HTERT RPE-1 (cell line): Measurements from ENCODE around the gene CYB561D1.

Experiments
- in situ Hi-C: fragments of 300-500 bp; cut with MboI; formaldehyde crosslinking; loops from 4 replicates; pipeline ENCODE4 v1.14.3; 2020; ENCODE audit warnings: low sequenced_read_pairs

The CYB561D1 gene

DNA sequence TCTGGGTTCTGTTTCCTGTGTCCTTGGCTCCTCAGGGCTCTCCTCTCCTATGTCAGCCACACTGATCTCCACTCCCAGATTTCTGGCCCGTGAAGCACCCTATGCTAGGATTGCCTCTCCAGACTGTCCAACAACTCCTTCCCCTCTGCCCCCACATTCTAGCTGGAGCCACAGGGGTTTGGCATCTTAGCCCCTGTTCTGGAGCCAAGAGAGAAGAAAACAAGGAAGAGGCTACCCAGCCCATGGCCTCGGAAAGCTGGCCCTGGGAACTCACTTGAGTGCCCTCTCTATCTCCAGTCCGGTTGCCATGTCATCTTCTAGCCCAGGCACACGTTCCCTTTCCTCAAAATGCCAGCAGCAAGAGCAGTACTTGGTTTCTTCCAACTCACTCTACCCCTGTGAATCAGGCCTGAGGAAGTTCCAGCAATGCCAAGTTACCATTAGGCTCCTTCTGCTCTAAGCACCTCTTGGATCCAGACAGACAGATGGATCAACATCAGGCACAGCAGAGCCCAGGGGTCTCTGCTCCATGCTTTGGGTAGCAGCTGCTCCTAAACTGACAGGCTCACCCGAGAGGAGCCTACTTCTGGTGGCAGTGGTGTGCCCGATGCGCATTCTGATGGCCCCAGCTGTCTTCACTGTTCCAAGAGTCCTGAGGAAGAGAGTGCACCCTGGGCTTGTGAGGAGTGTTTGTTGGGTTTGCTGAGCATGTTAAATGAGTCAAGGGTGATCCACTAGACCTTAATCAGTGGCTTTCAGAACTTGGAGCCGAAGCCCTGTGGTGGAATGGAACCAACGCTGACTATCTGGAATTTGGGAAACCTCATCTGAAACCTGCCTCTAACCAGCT lies 34.2 kb downstream of the CYB561D1 start:
- in situ Hi-C loops = no loop called here

DNA sequence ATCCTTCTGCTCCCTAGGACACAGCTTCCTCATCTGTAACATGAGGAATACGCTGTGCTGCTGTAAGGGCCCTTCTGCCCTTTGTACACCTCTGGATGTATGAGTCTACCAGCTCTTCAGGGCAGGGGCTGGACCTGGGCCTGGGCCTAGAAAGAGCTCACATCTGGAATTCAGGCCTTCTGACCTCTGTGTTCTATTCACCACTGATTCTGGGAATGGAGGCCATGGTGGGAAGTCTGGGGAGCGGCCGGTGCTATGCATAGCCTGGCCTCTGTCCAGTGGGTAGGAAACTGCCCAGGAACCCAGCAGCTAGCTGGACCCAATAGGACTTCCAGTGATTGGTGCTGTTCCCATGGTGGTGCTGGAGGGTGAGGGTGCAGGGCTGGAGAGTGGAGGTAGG lies 34.8 kb downstream of the CYB561D1 start:
- in situ Hi-C loops = no loop called here

DNA sequence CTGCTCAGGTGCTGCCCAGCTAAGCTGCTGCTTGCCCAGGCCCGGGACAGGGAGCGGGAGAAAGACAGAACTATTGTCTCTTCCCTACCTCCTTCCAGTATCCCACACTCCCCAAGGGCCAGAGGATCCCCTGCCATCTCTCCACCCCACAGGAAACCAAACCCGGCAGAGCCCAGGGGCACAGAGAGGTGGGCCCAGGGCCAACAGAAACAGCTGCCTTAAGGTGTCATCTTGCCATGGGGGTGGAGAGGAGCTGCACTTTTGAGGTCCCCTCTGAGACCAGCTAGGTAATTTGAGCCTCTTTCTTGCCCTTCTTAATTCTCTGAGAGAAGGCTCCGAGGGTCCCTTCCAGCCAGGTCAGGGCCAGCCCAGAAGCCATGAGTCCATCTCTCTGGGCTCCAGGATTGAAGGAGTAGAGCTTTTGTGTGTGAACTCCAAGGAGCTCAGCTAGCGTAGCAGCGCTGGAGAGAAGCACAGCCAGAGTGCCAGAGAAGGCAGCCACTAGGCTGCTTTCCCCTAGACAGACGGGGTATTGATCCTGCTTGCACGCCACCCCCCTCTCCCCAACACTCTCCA lies 36.1 kb downstream of the CYB561D1 start:
- in situ Hi-C loops = no loop called here

DNA sequence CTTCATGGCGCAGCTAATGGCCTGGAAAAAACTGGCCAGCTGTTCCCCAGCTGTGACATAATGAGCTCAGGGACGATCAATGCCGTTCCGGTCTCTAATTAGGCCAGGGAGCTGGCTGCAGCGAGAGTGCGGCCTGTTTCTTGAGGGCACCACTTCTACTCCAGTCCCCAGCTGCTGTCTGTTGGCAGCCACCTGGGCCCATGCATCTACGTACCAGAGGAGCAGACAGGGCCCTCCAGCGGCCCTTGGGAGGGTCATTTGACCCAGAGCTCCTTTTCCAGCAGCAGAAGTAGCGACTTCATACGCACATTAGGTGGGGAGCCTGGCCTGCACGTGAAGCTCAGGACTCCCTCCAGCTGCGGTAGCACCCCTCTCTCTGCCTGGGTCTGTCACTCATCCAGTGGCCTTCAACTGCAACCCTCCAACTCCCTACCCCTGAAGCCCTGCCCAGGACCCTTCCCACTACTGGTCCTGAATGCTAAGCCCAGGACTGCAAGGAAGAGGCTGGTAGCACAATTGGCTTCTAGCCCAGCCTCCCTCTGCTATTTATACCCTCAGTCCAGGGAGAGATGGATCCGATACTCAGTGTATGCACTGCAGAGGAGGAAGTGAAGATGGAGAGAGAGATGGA lies 36.7 kb downstream of the CYB561D1 start:
- in situ Hi-C loops = no loop called here

DNA sequence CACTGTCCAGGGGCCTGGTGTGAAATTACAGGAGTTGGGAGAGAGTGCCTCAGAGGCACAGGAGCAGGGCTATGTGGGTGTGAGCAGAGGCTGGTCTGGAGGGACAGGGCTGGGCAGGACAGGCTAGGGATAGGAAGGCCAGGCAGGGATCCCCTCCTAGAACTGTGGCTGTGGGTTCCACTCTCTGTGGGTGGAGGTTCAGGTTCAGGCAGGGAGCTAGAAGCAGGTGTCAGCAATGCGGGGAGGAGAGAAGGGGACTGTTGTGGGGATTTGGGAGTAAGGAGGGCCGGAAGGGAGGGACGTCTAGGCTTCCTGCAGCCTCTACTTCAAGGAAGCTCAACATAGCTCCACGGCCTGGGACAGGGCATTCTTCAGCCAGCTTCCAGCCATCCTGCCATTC lies 37.5 kb downstream of the CYB561D1 start:
- in situ Hi-C loops = no loop called here

DNA sequence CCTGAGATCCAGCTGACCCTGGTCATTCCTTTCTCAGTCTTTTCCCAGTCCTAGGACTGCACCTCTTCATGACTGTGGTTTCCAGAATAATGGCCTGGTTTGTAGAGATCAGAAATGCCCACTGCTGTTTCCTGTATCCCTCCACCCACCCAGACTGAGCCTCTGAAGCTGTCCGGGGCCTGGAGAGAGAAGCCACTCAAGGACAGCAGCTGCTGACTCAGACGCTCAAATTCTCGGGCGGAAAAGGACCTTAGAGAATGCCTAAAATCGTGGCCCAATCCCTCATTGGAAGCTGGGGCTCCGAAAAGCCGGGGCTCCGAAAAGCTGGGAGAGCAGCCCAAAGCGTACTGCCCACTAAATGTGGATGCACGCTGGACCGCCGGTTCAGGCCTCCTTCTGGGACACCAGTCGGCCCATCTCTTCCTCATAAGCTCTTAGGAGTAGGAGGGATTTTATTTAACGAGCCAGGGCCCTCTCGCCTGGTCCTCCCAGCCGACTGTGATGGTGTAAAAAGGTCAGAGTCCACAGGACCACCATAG lies 38.0 kb downstream of the CYB561D1 start:
- in situ Hi-C loops = no loop called here

DNA sequence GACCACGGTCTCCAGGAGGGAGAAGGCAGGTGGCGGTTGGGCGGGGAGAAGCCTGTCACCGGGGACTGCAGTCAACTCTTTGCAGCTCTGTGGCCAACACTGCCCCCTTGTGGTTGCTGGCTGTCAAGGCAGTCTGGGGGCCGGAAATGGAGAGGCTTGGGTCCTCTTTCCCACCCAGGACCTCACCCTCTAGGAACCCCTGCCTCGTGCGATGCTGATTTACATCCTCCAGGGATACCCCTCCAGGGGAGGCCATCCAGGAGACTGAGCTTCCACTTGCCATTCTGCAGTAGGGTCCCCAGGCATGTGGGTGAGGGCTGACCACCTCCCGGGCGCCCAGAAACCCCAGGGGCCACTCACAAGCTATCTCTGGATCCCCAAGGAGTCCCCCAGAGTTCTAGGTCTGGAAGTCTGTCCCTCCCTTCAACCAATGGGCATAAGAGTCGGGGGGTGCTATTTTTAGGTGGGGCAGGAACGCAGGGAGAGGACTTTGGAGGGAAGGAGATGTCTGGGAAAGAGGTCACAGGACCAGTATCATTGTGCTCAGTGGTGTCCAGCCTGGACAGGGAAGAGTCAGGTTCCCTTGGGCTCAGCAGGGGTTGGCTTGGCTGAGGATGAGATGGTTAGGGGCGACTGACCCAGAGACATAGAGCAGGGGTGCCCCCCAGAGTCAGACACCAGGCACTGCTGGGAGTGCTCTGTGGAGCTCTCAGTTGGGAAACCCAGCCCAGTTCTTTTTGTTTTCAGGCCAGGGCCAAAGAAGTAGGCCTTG lies 38.7 kb downstream of the CYB561D1 start:
- in situ Hi-C loops = no loop called here

DNA sequence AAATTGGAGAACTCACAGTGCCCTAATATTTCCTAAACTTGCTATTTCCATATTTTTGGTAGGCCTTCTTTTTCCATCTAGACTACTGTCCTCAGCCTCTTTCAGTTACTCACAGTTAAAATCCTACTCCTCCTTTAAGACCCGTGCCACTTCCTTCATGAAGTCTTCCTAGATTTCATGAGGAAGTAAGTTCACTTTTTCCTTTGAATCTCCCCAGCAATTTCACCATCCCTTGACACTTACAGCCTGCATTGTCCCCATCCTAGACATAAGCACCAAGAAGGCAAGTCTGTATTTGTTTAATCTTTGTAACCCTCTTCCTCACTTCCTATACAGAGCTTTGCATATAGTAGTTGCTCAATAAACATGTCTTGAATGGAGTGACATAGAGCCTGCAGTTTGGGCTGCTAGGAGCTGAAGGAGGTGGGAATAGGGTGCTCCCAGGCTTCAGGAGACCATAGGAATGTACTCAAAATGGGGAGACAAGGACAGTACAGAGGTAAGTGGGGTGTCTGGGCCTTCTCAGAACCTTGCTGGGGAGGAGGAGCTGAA lies 40.5 kb downstream of the CYB561D1 start:
- in situ Hi-C loops = no loop called here

DNA sequence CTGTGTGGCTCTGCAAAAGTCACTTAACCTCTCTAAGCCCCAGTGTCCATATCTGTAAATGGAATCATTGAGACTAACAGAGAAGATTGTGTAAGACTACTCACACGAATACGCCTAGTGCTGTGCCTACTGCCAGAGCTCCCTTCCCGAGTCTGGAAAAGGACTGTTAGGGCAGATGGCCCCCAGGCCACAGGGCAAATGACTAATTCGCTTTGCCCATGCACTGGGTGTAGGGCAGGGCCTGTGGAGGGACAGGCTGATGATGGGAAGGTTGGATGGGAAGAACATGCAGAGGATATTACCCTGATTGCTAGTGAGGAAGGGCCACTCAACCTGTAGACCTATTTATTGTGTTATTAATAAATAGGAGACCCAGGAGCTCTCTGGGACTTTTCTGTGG lies 41.6 kb downstream of the CYB561D1 start:
- in situ Hi-C loops = no loop called here

DNA sequence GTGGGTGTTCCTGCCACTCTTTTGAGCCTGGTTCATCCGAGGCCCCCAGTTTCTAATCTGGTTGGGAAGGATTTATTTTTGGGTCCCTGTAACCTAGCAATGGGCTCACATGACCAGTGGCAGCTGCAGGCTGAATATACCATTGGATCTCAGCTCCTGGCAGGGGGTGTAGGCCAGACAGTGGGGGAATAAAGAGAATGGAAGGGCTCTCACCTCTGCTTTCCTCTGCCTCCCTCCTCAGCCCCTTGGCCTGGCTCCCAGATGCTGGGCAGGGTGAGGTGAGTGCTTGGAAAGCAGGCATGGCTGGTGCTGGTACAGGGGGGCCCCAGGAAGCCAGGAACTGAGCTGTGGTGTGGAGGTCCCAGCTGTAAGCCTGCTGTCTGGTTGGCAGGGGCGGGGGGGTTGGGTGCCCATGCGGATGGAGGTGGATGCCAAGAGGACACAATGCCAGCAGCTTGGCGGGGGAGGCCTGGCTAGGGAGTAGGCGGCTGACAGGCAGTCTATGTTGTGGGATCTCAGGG lies 42.1 kb downstream of the CYB561D1 start:
- in situ Hi-C loops = no loop called here

DNA sequence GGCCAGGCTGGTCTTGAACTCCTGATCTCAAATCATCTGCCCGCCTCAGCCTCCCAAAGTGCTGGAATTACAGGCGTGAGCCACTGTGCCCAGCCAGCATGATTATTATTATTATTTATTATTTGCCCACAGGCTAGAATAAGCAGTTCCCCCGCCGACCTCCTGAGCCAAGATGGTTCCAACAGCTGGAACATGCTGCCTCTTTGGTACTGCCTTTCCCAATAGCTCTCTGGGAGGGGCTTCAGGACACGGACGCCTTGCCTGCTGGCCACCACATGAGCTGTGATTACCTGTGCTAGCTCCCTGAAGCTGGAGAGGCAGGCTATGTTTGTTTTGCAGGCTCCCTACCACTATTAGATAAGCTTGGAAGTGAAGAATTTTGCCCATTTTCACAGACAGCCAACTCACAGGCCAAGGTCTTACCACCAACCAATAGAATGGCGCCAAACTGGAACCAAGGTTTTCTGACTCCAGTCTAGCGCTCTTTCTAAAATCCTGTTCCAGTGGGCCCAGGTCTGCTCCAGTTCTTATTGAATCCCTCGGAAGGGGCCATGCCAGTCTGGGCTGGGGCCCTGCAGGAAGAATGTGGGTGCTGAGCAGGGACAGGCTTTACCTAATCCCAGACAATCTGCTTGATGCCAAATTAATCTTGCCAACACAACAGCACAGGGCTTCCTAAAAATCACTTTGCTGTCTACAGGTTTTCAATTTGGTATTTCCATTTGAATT lies 43.7 kb downstream of the CYB561D1 start:
- in situ Hi-C loops = no loop called here

DNA sequence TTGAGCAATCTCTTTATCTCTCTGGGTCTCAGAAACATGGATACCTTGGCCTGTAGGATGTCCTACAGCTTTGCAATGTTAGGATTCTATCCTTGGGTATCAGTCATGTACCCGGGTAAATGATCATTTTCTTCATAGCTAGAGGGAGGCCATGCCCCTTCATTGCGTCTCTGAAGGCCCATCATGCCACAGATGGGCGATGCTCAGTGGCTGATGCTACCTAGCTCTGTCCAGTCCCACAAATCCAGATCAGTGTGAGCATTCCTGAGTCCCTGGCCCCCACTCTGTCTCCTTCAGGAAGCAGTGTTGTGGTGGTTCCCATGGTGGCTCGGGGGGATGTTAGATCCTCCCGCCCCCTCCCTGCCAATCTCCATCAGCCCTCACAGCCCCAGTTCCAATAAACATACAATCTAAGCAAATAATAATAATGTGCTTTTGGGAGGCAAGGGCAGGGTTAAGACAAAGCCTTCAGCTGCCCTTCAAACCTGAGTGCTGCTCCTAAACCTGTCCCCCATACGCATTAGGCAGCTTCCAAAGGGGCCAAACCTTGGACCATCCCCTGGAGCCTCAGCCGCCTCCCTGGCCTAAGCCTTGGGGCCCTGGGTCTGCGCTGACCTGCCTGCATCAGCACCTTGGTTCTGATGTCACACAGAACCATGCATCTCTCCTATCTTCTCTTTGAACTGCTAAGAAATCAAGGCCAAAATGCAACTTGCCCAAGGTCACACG lies 45.1 kb downstream of the CYB561D1 start:
- in situ Hi-C loops = no loop called here

DNA sequence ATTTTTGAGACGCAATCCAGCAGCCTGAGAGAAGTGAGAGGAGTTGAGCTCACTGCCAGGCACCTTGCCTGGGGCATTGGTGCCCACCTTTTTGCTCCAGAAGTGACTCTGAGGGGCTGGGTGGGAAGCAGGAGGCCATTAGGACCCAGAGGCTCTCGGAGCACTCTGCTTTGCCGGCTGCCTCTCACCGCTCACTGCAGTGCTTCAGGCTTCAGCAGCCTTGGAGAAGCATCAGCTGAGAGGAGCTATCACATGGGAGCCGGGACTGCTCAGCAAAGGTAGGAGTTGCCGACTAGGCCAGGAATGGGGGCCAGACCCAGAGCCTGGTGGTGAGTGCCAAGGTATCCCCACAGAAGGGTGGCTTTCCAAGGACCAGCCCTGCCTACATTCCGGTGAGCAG lies 45.8 kb downstream of the CYB561D1 start, which contains the start of gene GPR61:
Gene GPR61, plus strand, starts transcription at position 197 of the 400 bp plus-strand sequence. CDS start 3,151 bp downstream, outside the sequence.
- in situ Hi-C loops = no loop called here

DNA sequence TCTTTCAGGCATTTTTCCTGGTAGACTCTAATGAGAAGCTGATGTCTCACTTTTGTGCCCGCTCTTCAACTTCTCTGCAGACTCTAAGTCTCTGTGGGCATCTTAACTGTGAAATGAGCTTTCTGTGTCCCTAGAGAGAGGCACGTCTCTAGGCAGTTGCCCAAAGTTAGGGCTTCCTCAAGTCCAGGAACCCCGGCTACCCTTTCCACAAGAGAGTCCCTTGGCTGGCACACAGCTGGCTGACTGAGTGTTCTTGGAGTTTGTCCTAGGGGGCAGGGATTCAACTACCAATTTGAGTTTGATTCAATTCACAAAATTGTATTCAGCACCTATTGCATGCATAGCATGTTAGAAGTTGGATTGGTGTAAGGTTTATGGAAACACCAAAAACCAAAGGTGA lies 47.2 kb downstream of the CYB561D1 start:
- in situ Hi-C loops = no loop called here

DNA sequence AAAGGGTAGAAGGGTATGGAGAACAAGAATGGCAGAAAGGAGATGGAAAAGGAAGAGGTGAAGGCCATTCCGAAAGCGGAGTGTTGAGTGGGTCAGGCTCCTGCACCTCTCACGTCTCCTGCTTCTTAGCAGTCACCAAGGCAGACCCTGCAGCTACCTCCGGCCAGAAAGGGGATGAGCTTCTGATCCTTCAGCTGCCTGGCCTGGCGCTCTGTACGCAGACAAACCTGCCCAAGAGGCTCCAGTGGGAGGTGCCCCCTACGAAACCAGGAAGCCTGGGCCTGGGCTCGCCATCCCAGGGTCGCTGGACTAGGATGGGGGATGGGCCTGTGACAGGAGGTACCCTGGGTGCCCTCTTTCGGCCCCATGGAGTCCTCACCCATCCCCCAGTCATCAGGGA lies 48.8 kb downstream of the CYB561D1 start:
- in situ Hi-C loops = no loop called here

DNA sequence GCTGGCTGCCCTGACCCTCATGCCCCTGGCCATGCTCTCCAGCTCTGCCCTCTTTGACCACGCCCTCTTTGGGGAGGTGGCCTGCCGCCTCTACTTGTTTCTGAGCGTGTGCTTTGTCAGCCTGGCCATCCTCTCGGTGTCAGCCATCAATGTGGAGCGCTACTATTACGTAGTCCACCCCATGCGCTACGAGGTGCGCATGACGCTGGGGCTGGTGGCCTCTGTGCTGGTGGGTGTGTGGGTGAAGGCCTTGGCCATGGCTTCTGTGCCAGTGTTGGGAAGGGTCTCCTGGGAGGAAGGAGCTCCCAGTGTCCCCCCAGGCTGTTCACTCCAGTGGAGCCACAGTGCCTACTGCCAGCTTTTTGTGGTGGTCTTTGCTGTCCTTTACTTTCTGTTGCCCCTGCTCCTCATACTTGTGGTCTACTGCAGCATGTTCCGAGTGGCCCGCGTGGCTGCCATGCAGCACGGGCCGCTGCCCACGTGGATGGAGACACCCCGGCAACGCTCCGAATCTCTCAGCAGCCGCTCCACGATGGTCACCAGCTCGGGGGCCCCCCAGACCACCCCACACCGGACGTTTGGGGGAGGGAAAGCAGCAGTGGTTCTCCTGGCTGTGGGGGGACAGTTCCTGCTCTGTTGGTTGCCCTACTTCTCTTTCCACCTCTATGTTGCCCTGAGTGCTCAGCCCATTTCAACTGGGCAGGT lies 49.5 kb downstream of the CYB561D1 start:
- in situ Hi-C loops = no loop called here

DNA sequence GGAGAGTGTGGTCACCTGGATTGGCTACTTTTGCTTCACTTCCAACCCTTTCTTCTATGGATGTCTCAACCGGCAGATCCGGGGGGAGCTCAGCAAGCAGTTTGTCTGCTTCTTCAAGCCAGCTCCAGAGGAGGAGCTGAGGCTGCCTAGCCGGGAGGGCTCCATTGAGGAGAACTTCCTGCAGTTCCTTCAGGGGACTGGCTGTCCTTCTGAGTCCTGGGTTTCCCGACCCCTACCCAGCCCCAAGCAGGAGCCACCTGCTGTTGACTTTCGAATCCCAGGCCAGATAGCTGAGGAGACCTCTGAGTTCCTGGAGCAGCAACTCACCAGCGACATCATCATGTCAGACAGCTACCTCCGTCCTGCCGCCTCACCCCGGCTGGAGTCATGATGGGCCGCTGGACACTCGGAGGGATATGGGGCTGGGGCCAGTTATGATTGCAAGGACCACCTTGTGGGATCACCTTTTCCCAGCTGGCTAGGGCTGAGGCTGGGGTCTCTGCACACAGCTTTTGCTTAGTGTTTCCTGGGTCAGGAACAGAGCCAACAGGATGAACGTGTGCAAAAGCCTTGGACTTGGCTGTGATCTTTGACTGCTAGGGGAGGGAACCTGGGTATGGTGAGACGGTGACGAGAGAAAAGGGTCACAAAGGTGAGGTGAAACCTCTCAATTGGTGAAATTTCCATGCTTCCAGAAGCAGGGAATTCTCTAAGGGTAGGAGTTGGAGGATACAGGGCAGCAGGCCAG lies 50.3 kb downstream of the CYB561D1 start:
- in situ Hi-C loops = no loop called here
